Central memory CD4-positive, alpha-beta T cell (primary cell): ENCODE measurements around the gene LRRC28.

ENCODE experiments used
- DNase-seq: peaks from one replicate; pipeline ENCODE4 v3.0.0; 2022

The LRRC28 gene

DNA sequence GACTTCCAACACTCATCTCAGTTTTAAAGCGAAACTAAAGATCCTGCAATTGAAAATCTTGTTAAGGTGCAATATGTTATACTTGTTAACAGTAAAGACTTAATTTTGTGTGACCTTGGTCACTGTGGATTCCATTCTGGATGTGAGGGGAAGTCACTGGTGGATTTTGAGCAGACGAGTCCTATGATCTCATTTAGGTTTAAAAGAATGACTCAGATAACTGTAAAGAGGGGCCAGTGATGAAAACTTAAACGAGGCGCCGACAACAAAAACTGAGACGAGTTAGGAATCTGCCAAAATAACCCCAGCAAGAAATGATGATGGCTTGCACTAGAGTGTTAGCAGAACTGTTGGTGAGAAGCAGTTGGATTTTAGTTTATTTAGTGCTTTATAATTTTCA, 56.5 kb downstream of the LRRC28 start:
- DNase-seq = no peak

DNA sequence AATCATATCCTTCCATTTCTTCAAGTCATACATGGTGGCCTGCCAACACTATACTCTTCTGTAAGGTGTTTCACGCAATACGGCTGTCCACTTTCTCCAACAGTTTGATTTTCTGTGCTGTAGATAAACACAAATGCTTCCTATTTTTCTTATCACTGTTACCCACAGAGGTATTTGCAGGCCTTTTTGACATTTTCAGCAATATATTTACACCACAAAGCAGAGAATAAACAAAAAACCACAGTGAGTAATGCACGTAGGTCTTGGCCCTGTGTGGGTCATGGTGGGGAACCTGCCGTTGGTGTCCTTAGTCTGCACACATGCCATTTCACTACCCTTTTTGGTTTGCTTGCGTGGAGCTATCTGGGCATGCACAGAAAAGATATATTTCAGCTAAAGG, 59.5 kb downstream of the LRRC28 start:
- DNase-seq = no peak

DNA sequence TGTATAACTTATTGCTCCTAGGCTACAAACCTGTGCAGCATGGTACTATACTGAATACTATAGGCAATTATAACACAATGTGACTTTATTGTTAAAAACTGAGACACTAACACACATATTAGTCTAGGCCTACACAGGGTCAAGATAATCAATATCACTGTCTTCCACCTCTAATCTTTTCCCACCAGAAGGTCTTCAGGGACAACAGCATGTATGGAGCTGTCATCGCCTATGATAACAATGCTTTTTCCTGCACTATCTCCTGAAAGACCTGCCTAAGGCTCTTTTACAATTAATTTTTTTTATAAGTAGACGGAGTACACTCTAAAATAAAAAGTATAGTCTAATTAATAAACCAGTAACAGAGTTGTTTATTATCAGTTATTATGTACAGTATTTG, 60.9 kb downstream of the LRRC28 start:
- DNase-seq = no peak

DNA sequence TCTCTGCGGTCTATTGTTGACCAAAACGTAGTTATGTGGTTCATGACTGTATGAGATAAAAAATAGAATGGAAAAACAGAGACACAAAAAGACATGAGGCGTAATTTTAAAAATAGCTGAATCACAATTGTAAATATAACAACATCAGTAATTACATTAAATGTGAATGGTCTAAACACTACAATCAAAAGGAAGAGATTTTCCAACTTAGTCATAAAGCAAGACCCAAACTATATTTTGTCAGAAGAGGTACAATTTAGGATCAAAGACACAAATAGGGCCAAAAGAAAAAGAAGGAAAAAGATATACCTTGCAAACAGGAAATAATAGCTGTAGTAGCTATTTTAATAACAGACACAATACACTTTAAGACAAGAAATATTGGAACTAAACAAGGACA, 61.5 kb downstream of the LRRC28 start:
- no peak for DNase-seq

DNA sequence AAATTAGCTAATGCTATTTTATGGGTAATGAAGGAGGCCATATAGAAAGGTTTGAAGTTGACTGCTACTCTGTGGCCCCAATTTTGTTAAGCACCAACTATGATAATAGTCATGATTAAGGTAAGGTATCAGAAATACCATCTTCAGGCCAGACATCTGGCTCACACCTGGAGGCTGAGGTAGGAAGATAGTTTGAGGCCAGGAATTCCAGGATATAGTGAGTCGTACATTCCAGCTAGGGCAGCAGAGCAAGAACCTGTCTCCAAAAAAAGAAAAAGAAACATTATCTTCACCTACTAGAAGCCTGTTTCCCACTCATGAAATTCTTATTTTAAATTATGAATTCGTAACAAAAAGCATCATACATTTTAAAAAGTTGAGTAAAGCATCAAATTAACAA, 64.4 kb downstream of the LRRC28 start:
- no peak for DNase-seq

DNA sequence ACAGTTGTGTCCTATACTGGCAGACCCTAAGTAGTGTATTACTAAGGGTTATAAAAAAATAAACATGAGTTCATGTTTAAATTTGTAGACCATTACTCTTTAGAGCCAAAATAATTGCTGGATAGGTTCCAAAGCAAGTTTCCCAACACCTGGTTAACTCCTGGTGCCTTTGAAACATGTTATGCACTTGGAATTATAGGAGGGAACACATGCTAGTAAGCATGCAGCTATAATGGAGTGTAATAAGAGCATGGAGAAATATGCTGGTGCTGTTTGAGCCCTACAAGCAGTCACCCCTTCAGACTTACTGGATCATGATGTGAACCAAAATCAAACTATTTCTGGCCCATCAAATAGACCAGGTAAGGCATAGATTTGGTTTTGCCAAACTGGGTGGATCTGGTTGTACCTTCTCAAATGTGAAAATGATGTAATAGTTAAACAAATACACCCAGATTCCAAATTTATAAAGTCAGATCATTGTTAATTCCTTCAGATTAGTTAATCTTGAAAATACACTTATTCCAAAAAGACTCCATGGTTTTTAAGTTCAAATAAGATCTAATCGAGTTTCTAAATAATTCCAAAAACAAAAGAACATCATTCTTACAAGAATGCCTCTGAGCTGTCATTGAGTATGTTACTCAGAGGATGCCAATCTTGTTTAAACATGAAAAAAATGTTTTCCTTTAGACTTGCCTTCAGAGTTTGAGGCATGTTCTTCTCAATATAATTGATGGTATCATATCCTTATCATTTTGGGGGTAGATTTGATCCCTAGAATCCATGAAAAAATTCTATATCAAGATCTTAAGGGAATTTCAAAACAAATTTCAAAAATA, 69.3 kb downstream of the LRRC28 start:
- DNase-seq = no peak

DNA sequence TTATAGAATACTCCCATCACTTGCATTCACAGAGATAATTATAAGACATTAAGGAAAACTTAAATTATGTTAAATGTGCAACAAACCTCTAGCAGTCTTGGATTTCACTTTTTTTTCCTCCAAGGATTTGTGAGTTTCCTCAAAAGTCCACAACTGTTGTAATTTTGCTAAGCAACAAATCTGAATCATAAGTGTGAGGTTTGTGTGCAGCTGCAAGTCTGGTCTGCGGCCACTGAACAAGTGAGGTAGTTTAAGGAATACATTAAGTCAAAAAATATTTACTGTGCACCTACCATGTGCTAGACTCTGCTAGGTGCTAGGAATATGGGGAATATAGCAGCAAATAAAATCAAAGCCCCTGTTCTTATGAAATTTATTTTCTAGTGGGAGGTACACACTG, 70.2 kb downstream of the LRRC28 start:
- no peak for DNase-seq

DNA sequence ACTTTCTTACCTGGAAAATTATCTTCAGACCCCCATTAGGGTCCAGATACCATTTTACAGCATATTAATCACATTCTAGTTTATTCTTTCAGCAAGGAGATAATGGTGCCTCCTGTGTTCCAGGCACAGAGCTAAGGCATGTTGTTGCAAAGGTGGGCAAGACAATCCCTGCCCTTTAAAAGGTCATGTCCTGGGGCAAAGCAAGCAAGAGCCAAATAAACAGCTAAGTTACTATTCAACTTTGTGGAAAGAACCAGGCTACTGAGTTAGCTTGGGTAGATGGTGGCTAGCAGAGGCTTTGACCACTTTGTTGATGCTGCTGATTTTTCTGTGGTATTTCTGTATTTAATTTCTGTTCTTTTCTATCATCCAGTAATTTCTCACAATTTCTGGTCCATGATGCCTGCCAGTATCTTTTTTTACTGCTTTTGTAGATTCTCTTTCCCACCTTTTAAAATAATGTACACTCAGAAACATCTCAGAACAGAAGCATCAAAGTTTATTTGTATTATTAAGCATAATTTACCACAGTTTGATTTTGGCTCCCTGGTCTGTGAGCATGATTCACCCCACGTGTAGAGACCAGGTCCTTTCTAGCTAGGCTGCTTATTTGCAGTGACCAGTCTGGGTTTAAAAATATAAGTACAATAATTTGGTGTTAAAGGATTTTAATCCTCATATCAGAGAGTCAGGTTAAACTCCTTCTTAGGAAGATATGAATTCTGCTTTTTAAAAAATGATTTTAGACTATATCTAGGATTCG, 71.5 kb downstream of the LRRC28 start:
- no peak for DNase-seq

DNA sequence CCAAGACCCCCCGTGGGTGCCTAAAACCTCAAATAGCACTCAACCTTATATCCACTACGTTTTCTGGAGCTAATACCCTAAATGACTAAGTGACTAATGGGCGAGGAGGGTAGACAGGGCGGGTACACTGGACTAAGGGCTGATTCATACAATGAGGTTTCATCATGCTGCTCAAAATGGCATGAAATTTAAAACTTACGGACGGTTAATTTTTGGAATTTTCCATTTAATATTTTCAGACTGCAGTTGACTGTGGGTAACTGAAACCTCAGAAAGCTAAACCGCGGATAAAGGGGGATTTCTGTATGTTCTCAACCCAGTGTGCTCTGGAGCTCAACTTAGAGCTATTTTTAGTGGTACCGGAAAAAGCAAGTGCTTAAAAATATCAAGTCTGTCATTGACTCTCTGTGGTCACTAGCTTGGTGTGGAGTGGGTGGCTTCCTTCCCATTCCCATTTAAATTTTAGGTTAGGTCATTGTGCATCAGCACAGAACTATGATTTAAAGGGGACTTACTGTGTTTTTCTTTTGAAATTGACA, 72.9 kb downstream of the LRRC28 start:
- no peak for DNase-seq

DNA sequence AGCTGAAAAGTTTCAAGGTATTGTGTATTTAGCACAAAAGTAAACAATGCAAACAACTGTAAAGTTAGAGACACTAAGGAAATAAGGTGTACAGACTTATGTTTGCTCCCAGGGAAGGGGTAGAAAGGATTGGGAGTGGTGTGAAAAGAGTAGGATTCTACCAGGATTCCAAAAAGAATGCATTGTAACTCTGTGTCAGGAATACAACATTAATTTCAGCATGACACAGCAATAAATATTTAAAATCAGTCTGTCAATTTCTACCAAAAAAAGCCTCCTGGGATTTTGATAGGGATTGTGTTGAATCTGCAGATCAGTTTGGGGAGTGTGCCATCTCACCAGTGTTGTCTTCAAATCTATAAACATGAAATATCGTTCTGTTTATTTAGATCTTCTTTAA, 73.4 kb downstream of the LRRC28 start:
- DNase-seq = no peak

DNA sequence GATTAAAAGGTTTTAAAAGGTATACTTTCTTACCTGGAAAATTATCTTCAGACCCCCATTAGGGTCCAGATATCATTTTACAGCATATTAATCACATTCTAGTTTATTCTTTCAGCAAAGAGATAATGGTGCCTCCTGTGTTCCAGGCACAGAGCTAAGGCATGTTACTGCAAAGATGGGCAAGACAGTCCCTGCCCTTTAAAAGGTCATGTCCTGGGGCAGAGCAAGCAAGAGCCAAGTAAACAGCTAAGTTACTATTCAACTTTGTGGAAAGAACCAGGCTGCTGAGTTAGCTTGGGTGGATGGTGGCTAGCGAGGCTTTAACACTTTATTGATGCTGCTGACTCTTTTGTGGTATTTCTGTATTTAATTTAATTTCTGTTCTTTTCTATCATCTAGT, 75.0 kb downstream of the LRRC28 start:
- DNase-seq = no peak

DNA sequence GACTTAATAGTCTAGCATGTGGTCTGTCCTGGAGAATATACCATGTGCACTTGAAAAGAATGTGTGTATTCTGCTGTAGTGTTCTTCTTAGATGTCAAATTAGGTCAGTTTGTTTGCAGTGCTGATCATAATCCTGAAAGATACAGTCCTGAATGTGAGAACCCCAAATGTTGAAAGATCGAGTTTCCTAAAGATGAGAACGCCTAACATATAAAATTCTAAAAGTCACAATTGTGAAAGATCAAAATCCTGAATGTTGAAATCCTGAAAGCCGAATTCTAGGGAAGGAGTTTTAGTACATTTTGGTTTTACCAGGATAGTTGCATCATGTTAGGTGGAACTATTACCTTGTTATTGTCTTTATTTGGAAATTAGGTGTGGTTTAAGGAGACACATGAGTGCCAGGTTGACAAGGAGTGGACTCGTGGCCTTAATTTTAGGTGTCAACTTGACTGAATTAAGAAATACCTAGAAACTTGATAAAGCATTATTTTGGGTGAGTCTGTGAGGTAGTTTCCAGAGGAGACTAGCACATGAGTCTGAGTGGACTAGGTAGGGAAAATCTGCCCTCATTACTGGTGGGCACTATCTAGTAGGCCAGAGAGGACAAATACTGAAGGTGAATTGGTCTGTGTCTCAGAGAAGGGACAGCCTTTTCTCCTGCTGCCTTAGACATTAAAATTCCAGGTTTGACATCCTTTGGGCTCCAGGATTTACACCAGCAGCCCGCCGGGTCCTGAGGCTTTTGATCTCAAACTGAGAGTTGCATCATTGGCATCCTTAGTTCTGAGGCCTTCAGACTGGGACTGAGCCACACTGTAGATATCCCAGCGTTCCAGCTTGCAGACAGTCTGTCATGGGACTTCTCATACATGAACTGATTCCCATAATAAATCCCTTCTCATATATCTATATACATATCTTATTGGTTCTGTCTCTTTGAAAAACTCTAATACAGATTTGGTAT, 77.1 kb downstream of the LRRC28 start:
- DNase-seq = no peak

DNA sequence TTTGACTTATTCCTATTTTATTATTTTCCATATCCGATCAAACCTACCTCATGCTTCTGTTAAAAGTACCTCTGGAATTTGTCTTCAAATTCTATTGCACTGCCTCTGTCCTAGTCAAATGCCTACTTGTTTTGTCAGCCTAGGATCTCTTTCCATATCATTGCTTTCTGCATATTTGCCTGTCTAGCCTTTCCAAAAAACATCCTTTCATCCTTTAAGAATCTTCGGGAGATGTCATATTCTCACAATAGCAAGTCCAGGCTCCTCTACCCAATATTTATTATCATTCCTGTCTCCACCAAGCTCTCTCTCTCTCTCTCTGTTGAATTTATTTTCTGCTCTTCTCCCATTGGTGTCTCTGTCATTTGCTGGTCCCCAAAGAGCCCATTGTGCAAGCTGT, 80.1 kb downstream of the LRRC28 start:
- no peak for DNase-seq

DNA sequence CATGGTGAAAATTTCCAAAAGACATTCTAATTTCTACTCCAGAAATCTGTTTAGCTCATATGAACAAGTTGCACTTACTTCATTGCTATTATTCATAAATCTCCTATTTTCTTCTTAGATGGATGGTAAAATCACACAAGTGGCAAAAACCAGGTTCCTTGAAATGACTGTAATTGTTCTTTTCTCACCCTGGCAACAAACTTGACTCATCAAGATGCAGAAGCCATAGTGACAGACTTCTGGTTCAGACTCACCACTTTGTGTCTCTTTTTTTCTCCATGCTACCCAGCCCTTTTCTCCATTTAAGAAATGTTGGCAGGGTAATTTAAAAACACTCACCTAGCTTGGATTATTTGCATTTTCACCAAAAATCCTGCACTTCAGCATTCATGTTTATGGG, 82.1 kb downstream of the LRRC28 start:
- DNase-seq = no peak

DNA sequence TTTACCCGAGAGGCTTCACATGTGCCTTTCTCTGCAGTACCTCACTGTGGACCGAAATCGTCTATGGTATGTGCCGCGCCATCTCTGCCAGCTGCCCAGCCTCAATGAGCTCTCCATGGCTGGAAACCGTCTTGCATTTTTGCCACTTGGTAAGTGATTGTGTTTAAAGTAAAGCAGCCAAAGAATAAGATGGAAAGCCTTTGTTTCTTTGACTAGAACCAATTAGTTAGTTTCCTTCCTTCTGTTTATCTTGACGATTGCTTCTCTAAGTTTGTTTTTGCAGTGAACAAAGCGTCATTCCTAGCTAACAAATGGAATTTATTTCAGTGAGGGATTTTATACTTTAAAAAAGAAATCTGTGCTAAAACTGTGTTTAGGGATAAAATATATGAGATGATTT, 82.7 kb downstream of the LRRC28 start:
- no peak for DNase-seq

DNA sequence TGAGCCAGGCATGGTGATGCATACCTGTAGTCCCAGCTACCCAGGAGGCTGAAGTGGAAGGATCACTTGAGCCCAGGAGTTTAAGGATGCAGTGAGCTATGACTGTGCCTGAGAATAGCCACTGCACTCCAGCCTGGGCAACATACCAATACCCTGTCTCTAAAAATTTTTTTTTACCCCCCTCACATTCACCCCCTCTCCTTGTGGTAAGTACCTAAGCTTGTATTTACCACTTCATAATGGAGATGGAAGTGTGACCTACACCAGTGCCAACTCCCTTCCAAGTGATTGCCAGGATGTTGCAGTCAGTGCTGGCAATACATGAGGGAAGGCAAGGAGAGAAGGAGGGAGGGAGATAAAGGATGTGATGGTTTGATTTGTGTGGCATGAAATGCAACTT, 84.2 kb downstream of the LRRC28 start:
- no peak for DNase-seq

DNA sequence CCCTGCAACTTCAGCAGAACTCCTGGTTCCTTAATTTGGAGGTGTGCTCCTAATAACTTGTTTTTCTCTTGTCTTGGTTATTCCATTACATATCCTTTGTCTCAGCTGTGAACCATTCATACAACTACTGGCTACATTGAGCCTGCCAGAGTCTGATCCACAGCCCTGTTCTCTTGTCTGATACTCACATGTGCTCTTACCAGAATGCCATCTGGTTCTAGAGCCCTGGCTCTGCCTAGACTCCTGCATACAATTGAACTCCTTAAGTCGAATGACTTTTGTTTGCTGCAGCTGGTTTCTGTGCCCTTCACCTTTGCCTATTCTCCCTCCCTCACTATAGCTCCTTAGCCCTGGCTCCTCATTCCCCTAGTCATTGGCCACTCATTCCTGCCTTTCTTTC, 85.5 kb downstream of the LRRC28 start:
- no peak for DNase-seq

DNA sequence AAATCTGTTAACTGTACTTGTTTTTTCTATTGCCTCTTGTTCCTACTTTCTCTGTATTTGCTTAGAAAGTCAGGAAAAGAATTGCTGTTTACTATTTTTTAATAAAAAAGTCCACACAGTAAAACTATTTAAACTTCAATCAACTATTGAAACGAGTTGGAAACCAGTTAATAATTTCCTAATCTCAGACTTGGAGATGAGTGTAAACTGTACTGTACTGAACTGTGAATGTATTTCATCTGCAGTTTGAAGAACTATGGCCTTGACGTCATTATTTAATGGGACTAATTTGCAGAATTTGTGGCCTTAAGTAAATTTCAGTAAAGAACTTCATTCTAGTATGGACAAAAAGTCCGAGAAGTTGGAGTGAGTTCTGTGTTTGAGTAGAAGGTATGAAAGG, 89.1 kb downstream of the LRRC28 start:
- DNase-seq = no peak

DNA sequence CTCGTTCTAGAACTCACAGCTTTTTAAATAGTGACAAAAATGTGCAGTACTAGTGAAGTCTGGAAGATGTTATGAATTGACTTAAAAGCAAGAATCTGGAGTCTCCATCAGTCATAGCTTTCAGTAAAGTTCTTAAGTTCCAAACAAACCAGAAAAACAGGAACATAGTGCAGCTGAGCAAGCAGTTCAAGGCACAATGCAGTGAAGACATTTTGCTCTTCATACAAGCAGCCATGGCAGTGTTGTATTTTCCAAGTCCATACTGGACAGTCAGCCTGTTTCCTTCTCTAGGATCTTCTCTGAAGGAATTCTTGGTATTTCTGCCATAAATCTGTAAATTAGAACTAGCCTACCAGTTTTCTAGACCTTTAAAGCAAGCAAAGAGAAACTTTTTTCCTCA, 90.5 kb downstream of the LRRC28 start:
- no peak for DNase-seq

DNA sequence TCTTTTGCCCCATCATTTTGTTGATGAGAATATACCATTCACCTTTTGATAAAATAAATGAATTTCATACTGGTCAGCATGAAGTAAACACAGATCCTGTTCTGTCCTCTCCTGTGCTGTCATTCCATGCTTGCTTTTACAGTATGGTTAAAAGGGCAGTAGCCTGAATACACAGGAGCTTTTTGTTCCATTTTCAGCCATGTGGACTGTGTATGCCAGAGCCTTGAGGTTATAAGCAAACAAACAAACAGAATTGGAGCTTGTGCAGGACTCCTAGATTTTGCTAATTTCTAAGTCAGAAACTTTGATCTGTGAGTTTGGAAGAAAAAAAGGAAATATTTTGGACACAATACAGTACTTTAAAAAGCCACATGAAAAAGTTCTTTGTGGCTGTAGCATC, 91.9 kb downstream of the LRRC28 start:
- DNase-seq = no peak

DNA sequence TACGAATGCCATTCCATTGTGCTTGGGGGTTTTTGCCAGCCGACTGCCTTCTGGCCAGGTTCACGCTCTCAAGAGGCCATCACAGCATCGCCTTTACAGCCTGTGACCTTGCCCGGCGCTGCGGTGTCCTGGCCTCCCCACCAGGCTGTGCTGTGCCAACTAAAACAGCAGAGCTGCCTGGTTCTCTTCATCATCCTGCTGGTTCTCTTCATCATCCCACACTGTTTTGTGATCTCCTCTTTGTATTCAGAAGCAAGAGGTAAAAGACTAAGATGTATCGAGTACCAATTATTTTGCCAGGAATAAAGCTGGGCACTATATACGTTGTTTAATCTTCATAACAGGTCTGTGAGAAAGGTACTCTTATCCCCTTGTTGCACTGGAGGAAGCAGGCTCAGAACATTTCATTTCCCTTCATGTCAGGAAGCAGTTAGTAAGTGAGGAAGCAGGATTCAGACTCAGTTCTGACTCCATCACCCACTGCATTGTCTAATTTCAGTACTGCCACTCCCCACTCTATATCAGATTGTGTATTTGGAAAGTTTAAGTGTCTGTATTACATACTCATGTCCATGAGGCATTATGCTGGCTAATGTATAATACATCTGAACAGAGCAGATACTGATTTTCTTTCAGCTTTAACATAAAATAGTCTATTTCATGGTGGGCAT, 92.7 kb downstream of the LRRC28 start:
- DNase-seq = peak; percentile 19

DNA sequence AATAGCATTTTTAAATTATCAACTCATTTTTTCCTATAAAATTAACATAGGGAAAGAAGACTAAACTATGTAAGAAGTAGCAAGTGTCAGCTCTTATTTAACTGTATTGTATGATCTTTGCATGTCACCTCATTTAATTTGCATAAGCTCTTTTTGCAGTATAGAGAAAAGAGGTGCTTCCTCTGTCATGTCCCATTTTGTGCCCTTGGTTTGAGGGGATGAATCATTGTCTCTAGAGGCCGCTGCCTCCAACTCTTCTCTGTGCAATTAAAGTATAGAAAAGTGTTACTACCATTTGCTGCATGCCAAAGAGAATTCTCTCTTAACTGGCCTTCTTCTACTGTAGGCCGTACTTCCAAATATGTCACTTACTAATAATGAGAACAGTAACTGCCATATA, 93.4 kb downstream of the LRRC28 start:
- no peak for DNase-seq
